Measurements from ENCODE around the gene DDX19B. TPM values are rescaled to one million over a fixed set of nuclear protein-coding genes. Genes with fewer than 3 reads are reported as not detected.
A peak's percentile ranks its signal among the peaks of the same experiment; 100 is the strongest.

Gene DDX19B
- total and polyA plus RNA-seq, 9 of the 15 experiments (the other 6 are each of a cell fraction or from before 2014, with no cell fraction given) = 7.0 to 32.9 (median 19.3) TPM

DNA sequence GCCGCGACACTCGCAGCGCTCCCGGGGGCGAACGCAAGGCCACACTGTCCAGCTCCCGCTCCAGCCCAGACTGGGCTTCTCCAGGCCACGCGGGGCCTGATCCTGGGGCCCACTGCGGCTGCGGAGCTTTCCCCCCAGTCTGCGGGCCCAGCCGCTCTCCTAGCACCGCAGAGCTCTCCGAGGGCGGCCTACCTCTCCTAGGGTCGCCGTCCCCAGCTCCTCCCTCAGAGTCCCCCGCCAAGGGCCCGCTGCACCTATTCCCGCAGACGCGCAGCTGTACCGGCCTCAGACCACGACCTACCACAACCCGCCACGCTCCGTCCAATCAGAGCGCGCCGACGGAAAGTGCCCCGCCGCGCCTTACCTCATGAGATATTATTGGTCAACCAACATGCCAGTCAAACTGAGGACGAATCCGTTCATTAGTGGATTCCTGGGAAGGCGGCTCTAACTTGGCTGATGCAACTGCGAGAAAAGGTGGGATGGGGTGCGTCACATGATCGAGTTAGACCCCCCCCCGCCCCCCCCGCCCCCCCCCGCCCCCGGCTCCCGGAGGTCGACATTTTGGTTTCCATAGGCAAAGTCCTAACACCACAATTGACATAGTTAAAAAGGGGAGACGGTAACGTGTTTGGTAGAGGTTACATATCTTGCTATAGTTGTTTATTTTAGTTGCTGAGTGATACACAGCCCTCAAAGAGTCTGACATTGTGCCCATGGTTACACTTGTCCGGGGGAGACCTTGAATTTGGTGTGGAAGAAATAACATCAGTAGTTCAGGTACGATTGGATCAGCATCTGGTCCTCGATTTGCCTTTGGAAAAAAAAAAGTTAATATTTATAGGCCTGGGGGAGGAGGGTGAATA, 9.5 kb upstream of the DDX19B start, which contains the start of gene AARS1 (continued):
- TF ChIP-seq JUN (IDR thresholded peaks at IDR 0.05; ENCODE audit: borderline replicate concordance, low read depth, low read length) = peak; percentile 51; the same call in 1 of the 2 replicates
- no peak for TF ChIP-seq JUN (CRISPR knock-in tag; IDR thresholded peaks at IDR 0.05; ENCODE audit: borderline replicate concordance)
- TF ChIP-seq HSF4 (CRISPR knock-in tag; IDR thresholded peaks at IDR 0.05; ENCODE audit: borderline replicate concordance) = no peak
- TF ChIP-seq, protein P1, sequence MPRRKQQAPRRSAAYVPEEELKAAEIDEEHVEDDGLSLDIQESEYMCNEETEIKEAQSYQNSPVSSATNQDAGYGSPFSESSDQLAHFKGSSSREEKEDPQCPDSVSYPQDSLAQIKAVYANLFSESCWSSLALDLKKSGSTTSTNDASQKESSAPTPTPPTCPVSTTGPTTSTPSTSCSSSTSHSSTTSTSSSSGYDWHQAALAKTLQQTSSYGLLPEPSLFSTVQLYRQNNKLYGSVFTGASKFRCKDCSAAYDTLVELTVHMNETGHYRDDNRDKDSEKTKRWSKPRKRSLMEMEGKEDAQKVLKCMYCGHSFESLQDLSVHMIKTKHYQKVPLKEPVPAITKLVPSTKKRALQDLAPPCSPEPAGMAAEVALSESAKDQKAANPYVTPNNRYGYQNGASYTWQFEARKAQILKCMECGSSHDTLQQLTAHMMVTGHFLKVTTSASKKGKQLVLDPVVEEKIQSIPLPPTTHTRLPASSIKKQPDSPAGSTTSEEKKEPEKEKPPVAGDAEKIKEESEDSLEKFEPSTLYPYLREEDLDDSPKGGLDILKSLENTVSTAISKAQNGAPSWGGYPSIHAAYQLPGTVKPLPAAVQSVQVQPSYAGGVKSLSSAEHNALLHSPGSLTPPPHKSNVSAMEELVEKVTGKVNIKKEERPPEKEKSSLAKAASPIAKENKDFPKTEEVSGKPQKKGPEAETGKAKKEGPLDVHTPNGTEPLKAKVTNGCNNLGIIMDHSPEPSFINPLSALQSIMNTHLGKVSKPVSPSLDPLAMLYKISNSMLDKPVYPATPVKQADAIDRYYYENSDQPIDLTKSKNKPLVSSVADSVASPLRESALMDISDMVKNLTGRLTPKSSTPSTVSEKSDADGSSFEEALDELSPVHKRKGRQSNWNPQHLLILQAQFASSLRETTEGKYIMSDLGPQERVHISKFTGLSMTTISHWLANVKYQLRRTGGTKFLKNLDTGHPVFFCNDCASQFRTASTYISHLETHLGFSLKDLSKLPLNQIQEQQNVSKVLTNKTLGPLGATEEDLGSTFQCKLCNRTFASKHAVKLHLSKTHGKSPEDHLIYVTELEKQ (CRISPR knock-in tag; IDR thresholded peaks at IDR 0.05) = 0 out of 2 replicates have a peak, but pooled peaks have one; percentile 44
- peak; percentile 94 for TF ChIP-seq POLR2AphosphoS5 (IDR thresholded peaks at IDR 0.05; ENCODE audit: control insufficient read depth, insufficient read depth, low read depth, low read length)
- peak; percentile 96 for TF ChIP-seq ATF7 (IDR thresholded peaks at IDR 0.05)
- no peak for TF ChIP-seq CUX1 (CRISPR knock-in tag; IDR thresholded peaks at IDR 0.05)
- TF ChIP-seq, protein P2, sequence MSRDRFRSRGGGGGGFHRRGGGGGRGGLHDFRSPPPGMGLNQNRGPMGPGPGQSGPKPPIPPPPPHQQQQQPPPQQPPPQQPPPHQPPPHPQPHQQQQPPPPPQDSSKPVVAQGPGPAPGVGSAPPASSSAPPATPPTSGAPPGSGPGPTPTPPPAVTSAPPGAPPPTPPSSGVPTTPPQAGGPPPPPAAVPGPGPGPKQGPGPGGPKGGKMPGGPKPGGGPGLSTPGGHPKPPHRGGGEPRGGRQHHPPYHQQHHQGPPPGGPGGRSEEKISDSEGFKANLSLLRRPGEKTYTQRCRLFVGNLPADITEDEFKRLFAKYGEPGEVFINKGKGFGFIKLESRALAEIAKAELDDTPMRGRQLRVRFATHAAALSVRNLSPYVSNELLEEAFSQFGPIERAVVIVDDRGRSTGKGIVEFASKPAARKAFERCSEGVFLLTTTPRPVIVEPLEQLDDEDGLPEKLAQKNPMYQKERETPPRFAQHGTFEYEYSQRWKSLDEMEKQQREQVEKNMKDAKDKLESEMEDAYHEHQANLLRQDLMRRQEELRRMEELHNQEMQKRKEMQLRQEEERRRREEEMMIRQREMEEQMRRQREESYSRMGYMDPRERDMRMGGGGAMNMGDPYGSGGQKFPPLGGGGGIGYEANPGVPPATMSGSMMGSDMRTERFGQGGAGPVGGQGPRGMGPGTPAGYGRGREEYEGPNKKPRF (IDR thresholded peaks at IDR 0.05; ENCODE audit: low read depth, low read length) = no peak
- TF ChIP-seq TAF9B (IDR thresholded peaks at IDR 0.05; ENCODE audit: partially characterized antibody) = peak; percentile 94
- no peak for TF ChIP-seq TBL1XR1 (IDR thresholded peaks at IDR 0.05; ENCODE audit: low read length in 2 of 2)
- no peak for TF ChIP-seq HEY1 (CRISPR knock-in tag; IDR thresholded peaks at IDR 0.05; ENCODE audit: borderline replicate concordance)
- TF ChIP-seq U2AF2 (optimal IDR thresholded peaks at IDR 0.05; ENCODE audit: low read depth, low read length) = no peak
- no peak for TF ChIP-seq RBM39 (optimal IDR thresholded peaks at IDR 0.05; ENCODE audit: low read depth, low read length)
- TF ChIP-seq NCOA6 (IDR thresholded peaks at IDR 0.05) = no peak
- TF ChIP-seq THRAP3 (IDR thresholded peaks at IDR 0.05; ENCODE audit: borderline replicate concordance) = no peak
- no peak for TF ChIP-seq MEF2A (IDR thresholded peaks at IDR 0.05; ENCODE audit: control insufficient read depth, low read depth, low read length)

All from K562 (cell line).